Keratinocyte (primary cell): Measurements from ENCODE around the gene SLC25A12. TPM values are rescaled to one million over a fixed set of nuclear protein-coding genes. Genes with fewer than 3 reads are reported as not detected.
A peak's percentile ranks its signal among the peaks of the same experiment; 100 is the strongest.

Source experiments
- DNase-seq: peaks from one replicate; pipeline ENCODE4 v3.0.0-alpha.2; 2011; ENCODE audit warnings: low read depth, missing footprints, low spot score
- FAIRE-seq: peaks from 2 replicates; lab custom pipeline; 2011; peaks lifted over from hg19 to GRCh38; lab: Jason Lieb, UNC
- H2AFZ ChIP-seq: 2 replicates; pipeline ENCODE4 v1.6.0; 2012; ENCODE audit warnings: low read length, control low read depth, inconsistent platforms; ENCODE audit not compliant: control insufficient read depth
- H3K27ac ChIP-seq: 2 replicates; pipeline ENCODE4 v1.5.1; 2011; ENCODE audit warnings: low read length; ENCODE audit not compliant: control insufficient read depth, insufficient read depth
- H3K27me3 ChIP-seq: 3 replicates; pipeline ENCODE4 v1.6.0; 2011; ENCODE audit warnings: low read length; ENCODE audit not compliant: control insufficient read depth, insufficient read depth; ENCODE audit errors: extremely low read depth
- H3K36me3 ChIP-seq, 2 experiments: 2 replicates in 1 of 2; 3 replicates in 1 of 2; pipeline ENCODE4 v1.5.1; 2011; ENCODE audit warnings: low read length in 2 of 2, mild to moderate bottlenecking in 1 of 2; ENCODE audit not compliant: control insufficient read depth in 2 of 2, insufficient read depth in 2 of 2; ENCODE audit errors: extremely low read depth in 1 of 2
- H3K4me1 ChIP-seq: 3 replicates; pipeline ENCODE4 v1.5.1; 2011; ENCODE audit warnings: low read length; ENCODE audit not compliant: control insufficient read depth, insufficient read depth; ENCODE audit errors: extremely low read depth
- H3K4me2 ChIP-seq: 3 replicates; pipeline ENCODE4 v1.6.0; 2011; ENCODE audit warnings: low read depth, low read length; ENCODE audit not compliant: control insufficient read depth, insufficient read depth; ENCODE audit errors: extremely low read depth
- H3K4me3 ChIP-seq, 3 experiments: fragments of 200-600 bp in 1 of 3; sonication (generic) in 1 of 3; 2 replicates in 2 of 3; 3 replicates in 1 of 3; pipeline ENCODE4 v1.5.1; 2011 to 2016; ENCODE audit warnings: low read length in 3 of 3, mild to moderate bottlenecking in 3 of 3, control low read depth in 2 of 3, inconsistent platforms in 1 of 3, low read depth in 1 of 3, mixed read lengths in 1 of 3, mixed run types in 1 of 3, moderate library complexity in 1 of 3; ENCODE audit not compliant: control insufficient read depth in 2 of 3, insufficient read depth in 2 of 3; ENCODE audit errors: extremely low read depth in 1 of 3
- H3K79me2 ChIP-seq: 2 replicates; pipeline ENCODE4 v1.6.0; 2012; ENCODE audit warnings: low read length; ENCODE audit not compliant: control insufficient read depth, insufficient read depth
- H3K9ac ChIP-seq: 3 replicates; pipeline ENCODE4 v1.6.0; 2011; ENCODE audit warnings: low read length; ENCODE audit not compliant: control insufficient read depth, insufficient read depth; ENCODE audit errors: extremely low read depth
- H3K9me1 ChIP-seq: 3 replicates; pipeline ENCODE4 v1.6.0; 2011; ENCODE audit warnings: low read length; ENCODE audit not compliant: control insufficient read depth, insufficient read depth; ENCODE audit errors: extremely low read depth
- H3K9me3 ChIP-seq: 2 replicates; pipeline ENCODE4 v1.5.1; 2012; ENCODE audit warnings: low read depth, low read length; ENCODE audit not compliant: control insufficient read depth
- H4K20me1 ChIP-seq: 3 replicates; pipeline ENCODE4 v1.6.0; 2011; ENCODE audit warnings: low read length; ENCODE audit not compliant: control insufficient read depth, insufficient read depth; ENCODE audit errors: extremely low read depth
- EZH2 ChIP-seq: IDR thresholded peaks from one replicate; pipeline ENCODE4 v1.6.1; 2012; ENCODE audit warnings: inconsistent platforms, mild to moderate bottlenecking, low read length, moderate library complexity
- dilution Hi-C: fragments of 300-500 bp; cut with MboI; formaldehyde crosslinking; loops from one replicate; pipeline ENCODE4 v1.7.0; 2020; ENCODE audit warnings: low sequenced_read_pairs; ENCODE audit not compliant: extremely low pct_ligation_motif_present
- polyA plus RNA-seq, 5 experiments: library from polyadenylated mRNA; depleted of rRNA in 3 of 5; stranded (reverse) in 3 of 5; stranded (forward) in 1 of 5; unstranded in 1 of 5; fragments of >200 nt; gene quantifications; 1 replicate in 1 of 5; 2 replicates in 3 of 5; 3 replicates in 1 of 5; pipeline versions ENCODE4 v1.2.1 to v1.2.3, GENCODE V29; 2011 to 2012; ENCODE audit warnings: missing spikeins in 2 of 5, low read depth in 1 of 5, low replicate concordance in 1 of 5
- TF ChIP-seq, protein P1 (sequence below), 3 experiments: IDR thresholded peaks in 1 of 3; conservative IDR thresholded peaks in 1 of 3; optimal IDR thresholded peaks in 1 of 3; 2 replicates in 2 of 3; 3 replicates in 1 of 3; pipeline versions ENCODE3 to v1.5.1; 2011; ENCODE audit warnings: low read length in 3 of 3, mild to moderate bottlenecking in 3 of 3, moderate library complexity in 2 of 3, control low read depth in 1 of 3, inconsistent platforms in 1 of 3; ENCODE audit not compliant: insufficient read depth in 2 of 3; ENCODE audit errors: extremely low read depth in 1 of 3

The SLC25A12 gene
- polyA plus RNA-seq, 1 donor (not counting 4 experiments of a cell fraction or from before 2014, with no cell fraction given): 27.7 TPM

DNA sequence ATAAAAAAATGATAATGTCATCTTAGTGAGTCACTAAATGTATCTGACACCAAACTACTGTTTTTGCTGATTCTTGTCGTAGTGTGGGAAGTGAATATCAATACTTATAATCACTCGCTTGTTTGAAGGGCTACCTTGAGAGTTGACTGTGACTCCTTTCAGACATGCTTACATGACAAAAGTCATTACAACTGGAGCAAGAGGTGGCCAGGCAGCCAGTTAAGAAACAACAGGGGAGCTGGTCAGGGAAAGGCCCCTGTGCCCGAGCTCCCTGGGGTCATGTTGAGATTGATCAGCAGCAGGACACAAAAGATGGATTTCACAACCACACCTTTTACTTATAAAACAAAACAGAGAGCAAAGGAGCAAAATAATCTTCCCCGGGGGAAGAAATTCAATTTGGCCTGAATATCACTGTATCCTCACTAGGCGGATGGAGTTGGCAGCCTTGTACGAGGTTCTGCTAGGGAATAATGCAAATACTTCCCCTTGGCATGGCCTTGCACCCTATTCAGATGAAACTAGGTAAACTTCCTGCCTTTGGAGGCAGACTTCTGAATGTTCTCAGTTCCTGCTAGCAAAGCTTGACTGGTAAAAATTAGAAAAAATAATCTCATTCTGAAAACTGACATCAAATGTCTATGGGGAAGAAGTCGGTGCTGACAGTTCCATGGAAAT lies 105.6 kb downstream of the SLC25A12 start:
- dilution Hi-C loops: no loop called here
- Histone ChIP-seq H3K4me2 (no peak overlapping the region), H3K36me3 (peaks cover 7% of the 10 kb centered on the region in 2 experiments), H2AFZ (no peak overlapping the region), H3K79me2 (no peaks in the 10 kb centered on the region), H4K20me1 (no peaks in the 10 kb centered on the region), H3K27ac (no peak overlapping the region), H3K27me3 (no peaks in the 10 kb centered on the region), H3K9ac (no peak overlapping the region), H3K4me1 (no peaks in the 10 kb centered on the region), H3K9me3 (no peaks in the 10 kb centered on the region), H3K4me3 (no peak overlapping the region), H3K9me1 (no peaks in the 10 kb centered on the region)
- no peak for FAIRE-seq
- TF ChIP-seq, protein P1, sequence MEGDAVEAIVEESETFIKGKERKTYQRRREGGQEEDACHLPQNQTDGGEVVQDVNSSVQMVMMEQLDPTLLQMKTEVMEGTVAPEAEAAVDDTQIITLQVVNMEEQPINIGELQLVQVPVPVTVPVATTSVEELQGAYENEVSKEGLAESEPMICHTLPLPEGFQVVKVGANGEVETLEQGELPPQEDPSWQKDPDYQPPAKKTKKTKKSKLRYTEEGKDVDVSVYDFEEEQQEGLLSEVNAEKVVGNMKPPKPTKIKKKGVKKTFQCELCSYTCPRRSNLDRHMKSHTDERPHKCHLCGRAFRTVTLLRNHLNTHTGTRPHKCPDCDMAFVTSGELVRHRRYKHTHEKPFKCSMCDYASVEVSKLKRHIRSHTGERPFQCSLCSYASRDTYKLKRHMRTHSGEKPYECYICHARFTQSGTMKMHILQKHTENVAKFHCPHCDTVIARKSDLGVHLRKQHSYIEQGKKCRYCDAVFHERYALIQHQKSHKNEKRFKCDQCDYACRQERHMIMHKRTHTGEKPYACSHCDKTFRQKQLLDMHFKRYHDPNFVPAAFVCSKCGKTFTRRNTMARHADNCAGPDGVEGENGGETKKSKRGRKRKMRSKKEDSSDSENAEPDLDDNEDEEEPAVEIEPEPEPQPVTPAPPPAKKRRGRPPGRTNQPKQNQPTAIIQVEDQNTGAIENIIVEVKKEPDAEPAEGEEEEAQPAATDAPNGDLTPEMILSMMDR (optimal IDR thresholded peaks at IDR 0.05 in 1 of 3, IDR thresholded peaks at IDR 0.05 in 1 of 3, conservative IDR thresholded peaks at IDR 0.05 in 1 of 3; ENCODE audit: extremely low read depth in 1 of 3, insufficient read depth in 2 of 3, low read length in 3 of 3): no peak
- TF ChIP-seq EZH2: no peak
- no peak for DNase-seq

DNA sequence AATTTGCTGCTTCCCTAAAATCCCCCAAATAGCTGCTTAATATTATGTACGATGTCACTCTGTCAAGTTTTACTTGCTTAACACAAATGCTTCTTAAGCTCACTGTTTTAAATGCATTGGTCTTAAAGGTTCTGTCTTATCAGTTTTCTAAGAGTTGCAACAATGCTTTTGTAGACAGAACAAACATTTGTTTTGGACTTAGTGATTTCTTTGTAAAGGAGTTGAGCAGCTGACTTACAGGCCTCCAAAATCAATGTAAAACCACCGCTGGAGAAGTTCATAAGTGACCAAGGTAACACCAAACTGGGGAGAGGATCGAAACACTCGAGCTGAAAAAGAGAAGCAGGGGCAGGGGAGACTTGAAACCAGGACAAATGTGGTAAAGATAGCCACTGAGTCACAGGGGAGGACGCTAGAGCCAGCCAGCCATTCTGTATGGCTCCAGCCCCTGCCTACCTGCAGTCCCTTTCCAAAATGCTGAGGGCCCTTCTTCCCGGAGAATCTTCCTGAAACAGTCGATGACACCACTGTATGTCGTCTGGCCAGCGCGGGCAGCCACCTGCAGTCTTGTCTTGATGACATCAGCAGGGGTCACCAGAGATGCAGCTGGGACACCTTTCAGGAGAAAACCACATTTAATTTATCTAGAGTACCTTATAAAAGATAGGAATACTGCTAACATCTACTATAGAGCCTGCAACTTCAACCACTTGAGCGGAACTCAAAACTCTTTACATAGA lies 106.5 kb downstream of the SLC25A12 start:
- no peak overlapping the region for H3K9ac ChIP-seq
- H3K36me3 ChIP-seq: peaks cover 7% of the 10 kb centered on the region in 2 experiments
- no peaks in the 10 kb centered on the region for H3K9me1 ChIP-seq
- H3K4me3 ChIP-seq: no peak overlapping the region
- FAIRE-seq (no peak), DNase-seq (no peak)
- no peaks in the 10 kb centered on the region for H3K9me3 ChIP-seq
- H3K27ac ChIP-seq: no peak overlapping the region
- dilution Hi-C loops: no loop called here
- H3K79me2 ChIP-seq: no peaks in the 10 kb centered on the region
- H3K27me3 ChIP-seq: no peaks in the 10 kb centered on the region
- TF ChIP-seq, protein P1 (optimal IDR thresholded peaks at IDR 0.05 in 1 of 3, IDR thresholded peaks at IDR 0.05 in 1 of 3, conservative IDR thresholded peaks at IDR 0.05 in 1 of 3; ENCODE audit: extremely low read depth in 1 of 3, insufficient read depth in 2 of 3, low read length in 3 of 3): peak in 1 of 3 experiments; percentile 1
- no peak for TF ChIP-seq EZH2
- H3K4me2 ChIP-seq: no peak overlapping the region
- H4K20me1 ChIP-seq: no peaks in the 10 kb centered on the region
- no peaks in the 10 kb centered on the region for H3K4me1 ChIP-seq
- no peak overlapping the region for H2AFZ ChIP-seq
